HepG2 (cell line): ENCODE measurements around the gene TUBA4B. TPM values are rescaled to one million over a fixed set of nuclear protein-coding genes. Genes with fewer than 3 reads are reported as not detected.

Source experiments
- AKAP8 ChIP-seq: sonication (generic); formaldehyde crosslinking; IDR thresholded peaks from 2 replicates; pipeline ENCODE4 v1.5.1; 2020; ENCODE audit warnings: mild to moderate bottlenecking, missing genetic modification reagents
- FOXK1 ChIP-seq: sonication (generic); formaldehyde crosslinking; IDR thresholded peaks from 2 replicates; pipeline ENCODE4 v1.4.0; 2020; ENCODE audit warnings: low read depth, missing genetic modification reagents, borderline replicate concordance
- GLI4 ChIP-seq: sonication (generic); formaldehyde crosslinking; IDR thresholded peaks from 2 replicates; pipeline ENCODE4 v1.5.1; 2020; ENCODE audit warnings: missing genetic modification reagents, mild to moderate bottlenecking, moderate library complexity, borderline replicate concordance
- HNRNPL ChIP-seq: fragments of 200-400 bp; formaldehyde crosslinking; IDR thresholded peaks from 2 replicates; pipeline ENCODE4 v1.6.1; 2017; ENCODE audit warnings: mild to moderate bottlenecking, low read depth, low read length
- ISX ChIP-seq: sonication (generic); formaldehyde crosslinking; conservative IDR thresholded peaks from 2 replicates; pipeline ENCODE4 v1.5.0; 2020; ENCODE audit warnings: missing genetic modification reagents
- KAT2B ChIP-seq: fragments of 150-350 bp; IDR thresholded peaks from 2 replicates; pipeline ENCODE4 v1.6.1; 2014; ENCODE audit warnings: low read depth, low read length, borderline replicate concordance
- MAFG ChIP-seq: sonication (generic); formaldehyde crosslinking; IDR thresholded peaks from 2 replicates; pipeline ENCODE4 v1.5.1; 2020; ENCODE audit warnings: mild to moderate bottlenecking, missing genetic modification reagents
- MAZ ChIP-seq, 2 experiments: sonication (generic) in 1 of 2; formaldehyde crosslinking in 1 of 2; IDR thresholded peaks; 2 replicates each; pipeline versions ENCODE4 v1.5.0 to v1.6.1; 2012 to 2020; ENCODE audit warnings: low read depth in 2 of 2, mild to moderate bottlenecking in 2 of 2, borderline replicate concordance in 1 of 2, improper control_type of control experiment in 1 of 2, low read length in 1 of 2, missing genetic modification reagents in 1 of 2, moderate library complexity in 1 of 2
- MED8 ChIP-seq: sonication (generic); formaldehyde crosslinking; IDR thresholded peaks from 2 replicates; pipeline ENCODE4 v1.8.1; 2023; ENCODE audit warnings: mild to moderate bottlenecking, missing genetic modification reagents; ENCODE audit not compliant: insufficient replicate concordance
- MXD1 ChIP-seq: sonication (generic); formaldehyde crosslinking; IDR thresholded peaks from 2 replicates; pipeline ENCODE4 v1.4.0; 2020; ENCODE audit warnings: mild to moderate bottlenecking, missing genetic modification reagents
- NFE2L2 ChIP-seq: fragments of 150-350 bp; IDR thresholded peaks from 2 replicates; pipeline ENCODE4 v1.6.1; 2014; ENCODE audit warnings: low read length
- NFKB2 ChIP-seq: sonication (generic); formaldehyde crosslinking; IDR thresholded peaks from 2 replicates; pipeline ENCODE4 v1.4.0; 2020; ENCODE audit warnings: missing genetic modification reagents, borderline replicate concordance
- PRDM4 ChIP-seq: sonication (generic); formaldehyde crosslinking; IDR thresholded peaks from 2 replicates; pipeline ENCODE4 v1.9.0; 2021; ENCODE audit warnings: missing genetic modification reagents, borderline replicate concordance
- RBFOX2 ChIP-seq: fragments of 200-400 bp; formaldehyde crosslinking; IDR thresholded peaks from 2 replicates; pipeline ENCODE4 v1.6.1; 2017; ENCODE audit warnings: low read depth, mild to moderate bottlenecking, low read length
- RBM39 ChIP-seq: fragments of 200-400 bp; formaldehyde crosslinking; IDR thresholded peaks from one replicate; pipeline ENCODE4 v1.6.1; 2018; ENCODE audit warnings: antibody characterized with exemption, mild to moderate bottlenecking, low read depth, low read length; ENCODE audit not compliant: poor library complexity, severe bottlenecking
- SIN3B ChIP-seq: fragments of 150-350 bp; IDR thresholded peaks from 2 replicates; pipeline ENCODE4 v1.6.1; 2014; ENCODE audit warnings: low read length
- TBX2 ChIP-seq: sonication (generic); formaldehyde crosslinking; IDR thresholded peaks from 2 replicates; pipeline ENCODE4 v1.5.0; 2020; ENCODE audit warnings: missing genetic modification reagents, mild to moderate bottlenecking, borderline replicate concordance
- TCF7L2 ChIP-seq: IDR thresholded peaks from 2 replicates; pipeline ENCODE4 v1.6.1; 2011; ENCODE audit warnings: mild to moderate bottlenecking, low read depth, low read length, moderate library complexity
- TERF1 ChIP-seq: sonication (generic); formaldehyde crosslinking; IDR thresholded peaks from 2 replicates; pipeline ENCODE4 v1.8.0; 2022; ENCODE audit warnings: mild to moderate bottlenecking, missing genetic modification reagents, moderate library complexity
- ZBTB33 ChIP-seq: sonication (generic); formaldehyde crosslinking; IDR thresholded peaks from 2 replicates; pipeline ENCODE4 v1.4.0; 2020; ENCODE audit warnings: missing genetic modification reagents
- ZNF292 ChIP-seq: sonication (generic); formaldehyde crosslinking; IDR thresholded peaks from 2 replicates; pipeline ENCODE4 v1.8.1; 2022; ENCODE audit warnings: mild to moderate bottlenecking, low read depth, missing genetic modification reagents, borderline replicate concordance
- ZNF570 ChIP-seq: sonication (generic); formaldehyde crosslinking; IDR thresholded peaks from 2 replicates; pipeline ENCODE4 v1.4.0; 2020; ENCODE audit warnings: mild to moderate bottlenecking, missing genetic modification reagents, borderline replicate concordance
- polyA plus RNA-seq, 8 experiments: library from polyadenylated mRNA; depleted of rRNA in 3 of 8; stranded (reverse) in 7 of 8; unstranded in 1 of 8; fragments of >200 nt; fragmentation: Illumina TruSeq in 4 of 8; extraction: Trizol in 4 of 8; gene quantifications; 2 replicates each; pipeline versions ENCODE4 v1.2.1 to v1.2.3, GENCODE V29; 2011 to 2016; ENCODE audit warnings: low read depth in 4 of 8, missing spikeins in 1 of 8, mixed read lengths in 1 of 8; ENCODE audit not compliant: insufficient read depth in 1 of 8
- total RNA-seq, 5 experiments: library from RNA; depleted of rRNA; stranded (reverse); fragments of >200 nt; fragmentation: Illumina TruSeq; extraction: Trizol; gene quantifications; 2 replicates each; pipeline ENCODE4 v1.2.3, GENCODE V29; 2016; ENCODE audit warnings: low read depth in 1 of 5

Gene TUBA4B
- total and polyA plus RNA-seq, 2 of the 13 experiments (the other 11 are each of a cell fraction or from before 2014, with no cell fraction given) = 0.18 to 0.22 TPM

- TF ChIP-seq TERF1 (no peak), FOXK1 (CRISPR knock-in tag) (no peak), TCF7L2 (no peak), ISX (CRISPR knock-in tag) (no peak), MXD1 (CRISPR knock-in tag) (no peak), RBFOX2 (peak; percentile 48; the same call in 1 of the 2 replicates), ZNF570 (CRISPR knock-in tag) (no peak), NFE2L2 (no peak), ZNF292 (CRISPR knock-in tag) (no peak), TBX2 (CRISPR knock-in tag) (no peak), ZBTB33 (peak; percentile 80), PRDM4 (no peak), GLI4 (CRISPR knock-in tag) (no peak), AKAP8 (CRISPR knock-in tag) (no peak), NFKB2 (no peak), SIN3B (no peak), KAT2B (no peak), MAZ (IDR thresholded peaks at IDR 0.05; ENCODE audit: borderline replicate concordance, low read depth, low read length) (no peak), MAZ (CRISPR knock-in tag; IDR thresholded peaks at IDR 0.05; ENCODE audit: low read depth) (no peak), HNRNPL (0 out of 2 replicates have a peak, but pooled peaks have one; percentile 62), MAFG (CRISPR knock-in tag) (no peak), RBM39 (no peak), MED8 (CRISPR knock-in tag) (no peak)
These were observed 33.5 kb downstream of the TUBA4B start (continued) for GRCh38 chr2:219286436-219287115.
